IMR-90 (cell line): Measurements from ENCODE around the gene ZNF581. TPM values are rescaled to one million over a fixed set of nuclear protein-coding genes. Genes with fewer than 3 reads are reported as not detected.
A peak's percentile ranks its signal among the peaks of the same experiment; 100 is the strongest.

ENCODE experiments used
- ATAC-seq: fragments of 200-7000 bp; cut with Tn5 transposase; 2 replicates; pipeline ENCODE4 v1.9.1; 2020; ENCODE audit warnings: low read depth, mild to moderate bottlenecking, moderate library complexity
- BruUV-seq: library from RNA; stranded (reverse); fragments of 400-500 nt; replicated peaks from 2 replicates; lab custom pipeline; 2021; lab: Mats Ljungman, UMichigan
- CTCF ChIA-PET: fragments of 300-600 bp; formaldehyde crosslinking; extraction: SDS; loops from one replicate; lab custom pipeline; 2021; ENCODE audit warnings: antibody characterized with exemption; lab: Yijun Ruan, JAX
- POLR2A ChIA-PET: fragments of 300-600 bp; sonication (Branson Sonifier 250); formaldehyde crosslinking; loops from one replicate; lab custom pipeline; 2022; ENCODE audit warnings: antibody characterized with exemption; ENCODE audit not compliant: unreplicated experiment; lab: Charles Lee
- DNase-seq: peaks from one replicate; pipeline ENCODE4 v3.0.0; 2013
- H2AFZ ChIP-seq: replicated peaks from 2 replicates; pipeline ENCODE3; 2013; ENCODE audit warnings: low read length, mild to moderate bottlenecking; ENCODE audit not compliant: poor library complexity
- H2AK5ac ChIP-seq: 2 replicates; pipeline ENCODE4 v1.6.1; 2013; ENCODE audit warnings: low read depth, low read length, inconsistent platforms
- H2AK9ac ChIP-seq: replicated peaks from 2 replicates; pipeline ENCODE3; 2013; ENCODE audit warnings: mild to moderate bottlenecking, low read depth, low read length, moderate library complexity; ENCODE audit not compliant: poor library complexity
- H2BK120ac ChIP-seq: 2 replicates; pipeline ENCODE4 v1.6.1; 2013; ENCODE audit warnings: low read depth, low read length, inconsistent platforms
- H2BK15ac ChIP-seq: 3 replicates; pipeline ENCODE4 v1.6.1; 2013; ENCODE audit warnings: low read depth, low read length, inconsistent platforms
- H2BK20ac ChIP-seq: 2 replicates; pipeline ENCODE4 v1.6.1; 2013; ENCODE audit warnings: low read depth, mild to moderate bottlenecking, inconsistent platforms, low read length, moderate library complexity
- H2BK5ac ChIP-seq: 2 replicates; pipeline ENCODE4 v1.6.1; 2013; ENCODE audit warnings: mild to moderate bottlenecking, low read depth, low read length, inconsistent platforms; ENCODE audit not compliant: poor library complexity, severe bottlenecking
- H3K14ac ChIP-seq: replicated peaks from 2 replicates; pipeline ENCODE4 v1.6.1; 2013; ENCODE audit warnings: low read depth, low read length, inconsistent platforms
- H3K18ac ChIP-seq: 2 replicates; pipeline ENCODE4 v1.6.1; 2013; ENCODE audit warnings: low read depth, low read length, control low read depth
- H3K23ac ChIP-seq: 2 replicates; pipeline ENCODE4 v1.6.1; 2013; ENCODE audit warnings: low read depth, low read length, inconsistent platforms
- H3K27ac ChIP-seq: 2 replicates; pipeline ENCODE4 v1.5.1; 2013; ENCODE audit warnings: mild to moderate bottlenecking, control low read depth, low read length; ENCODE audit not compliant: insufficient read depth
- H3K27me3 ChIP-seq: 2 replicates; pipeline ENCODE4 v1.6.1; 2013; ENCODE audit warnings: low read length; ENCODE audit not compliant: control insufficient read depth, insufficient read depth
- H3K36me3 ChIP-seq: 2 replicates; pipeline ENCODE4 v1.6.1; 2013; ENCODE audit warnings: low read length, mixed read lengths; ENCODE audit not compliant: control insufficient read depth, insufficient read depth
- H3K4ac ChIP-seq: 2 replicates; pipeline ENCODE4 v1.6.1; 2013; ENCODE audit warnings: low read depth, low read length, inconsistent platforms
- H3K4me1 ChIP-seq: 2 replicates; pipeline ENCODE4 v1.6.1; 2013; ENCODE audit warnings: low read length, mixed read lengths; ENCODE audit not compliant: control insufficient read depth, insufficient read depth
- H3K4me2 ChIP-seq: 2 replicates; pipeline ENCODE4 v1.6.1; 2013; ENCODE audit warnings: low read depth, mild to moderate bottlenecking, control low read depth, low read length, moderate library complexity
- H3K4me3 ChIP-seq: 2 replicates; pipeline ENCODE4 v1.5.1; 2013; ENCODE audit warnings: low read depth, mild to moderate bottlenecking, control low read depth, low read length, moderate library complexity; ENCODE audit not compliant: insufficient read depth
- H3K56ac ChIP-seq: 2 replicates; pipeline ENCODE4 v1.6.1; 2013; ENCODE audit warnings: low read length, inconsistent platforms; ENCODE audit not compliant: insufficient read depth; ENCODE audit errors: extremely low read depth
- H3K79me1 ChIP-seq, 2 experiments: 2 replicates each; pipeline ENCODE4 v1.6.1; 2013; ENCODE audit warnings: low read length in 2 of 2, inconsistent platforms in 1 of 2, low read depth in 1 of 2
- H3K9ac ChIP-seq: 2 replicates; pipeline ENCODE4 v1.6.1; 2013; ENCODE audit warnings: low read depth, low read length, control low read depth
- H3K9me1 ChIP-seq: 2 replicates; pipeline ENCODE4 v1.6.1; 2013; ENCODE audit warnings: low read length, inconsistent platforms; ENCODE audit not compliant: insufficient read depth
- H3K9me3 ChIP-seq: 2 replicates; pipeline ENCODE4 v1.6.1; 2013; ENCODE audit warnings: low read length; ENCODE audit not compliant: control insufficient read depth, insufficient read depth
- H4K20me1 ChIP-seq: 2 replicates; pipeline ENCODE4 v1.6.1; 2013; ENCODE audit warnings: low read length, inconsistent platforms; ENCODE audit not compliant: insufficient read depth
- H4K5ac ChIP-seq: 2 replicates; pipeline ENCODE4 v1.6.1; 2013; ENCODE audit warnings: mild to moderate bottlenecking, low read depth, low read length, control low read depth
- H4K8ac ChIP-seq, 2 experiments: 2 replicates each; pipeline ENCODE4 v1.6.1; 2013; ENCODE audit warnings: low read depth in 2 of 2, low read length in 2 of 2, control low read depth in 1 of 2, inconsistent platforms in 1 of 2
- H4K91ac ChIP-seq: 2 replicates; pipeline ENCODE4 v1.6.1; 2013; ENCODE audit warnings: low read depth, low read length, inconsistent platforms; ENCODE audit not compliant: insufficient read depth
- BHLHE40 ChIP-seq: fragments of 150-350 bp; IDR thresholded peaks from 2 replicates; pipeline ENCODE4 v1.6.1; 2016; ENCODE audit warnings: mild to moderate bottlenecking, low read depth, low read length
- CEBPB ChIP-seq: IDR thresholded peaks from 2 replicates; pipeline ENCODE4 v1.6.1; 2012; ENCODE audit warnings: low read depth, low read length, improper control_type of control experiment
- CHD1 ChIP-seq: IDR thresholded peaks from 2 replicates; pipeline ENCODE4 v1.6.1; 2012; ENCODE audit warnings: low read depth, low read length, improper control_type of control experiment
- ELK1 ChIP-seq: fragments of 150-350 bp; IDR thresholded peaks from 2 replicates; pipeline ENCODE4 v1.6.1; 2016; ENCODE audit warnings: low read depth, mild to moderate bottlenecking, low read length, moderate library complexity, borderline replicate concordance
- FOS ChIP-seq: fragments of 150-350 bp; IDR thresholded peaks from 2 replicates; pipeline ENCODE4 v1.6.1; 2016; ENCODE audit warnings: low read depth, low read length
- MAFK ChIP-seq: IDR thresholded peaks from 2 replicates; pipeline ENCODE4 v1.6.1; 2012; ENCODE audit warnings: low read depth, low read length, improper control_type of control experiment
- MAZ ChIP-seq: IDR thresholded peaks from 2 replicates; pipeline ENCODE4 v1.6.1; 2012; ENCODE audit warnings: low read depth, mild to moderate bottlenecking, low read length, improper control_type of control experiment, moderate library complexity, borderline replicate concordance
- MXI1 ChIP-seq: IDR thresholded peaks from 2 replicates; pipeline ENCODE4 v1.6.1; 2012; ENCODE audit warnings: low read depth, mild to moderate bottlenecking, low read length, moderate library complexity, borderline replicate concordance
- NFE2L2 ChIP-seq: fragments of 150-350 bp; IDR thresholded peaks from 2 replicates; pipeline ENCODE4 v1.6.1; 2016; ENCODE audit warnings: low read depth, mild to moderate bottlenecking, low read length
- POLR2A ChIP-seq: IDR thresholded peaks from 2 replicates; pipeline ENCODE4 v1.6.1; 2012; ENCODE audit warnings: mild to moderate bottlenecking, low read depth, low read length
- RAD21 ChIP-seq: IDR thresholded peaks from 2 replicates; pipeline ENCODE4 v1.6.1; 2012; ENCODE audit warnings: low read length, improper control_type of control experiment
- RCOR1 ChIP-seq: IDR thresholded peaks from 2 replicates; pipeline ENCODE4 v1.6.1; 2012; ENCODE audit warnings: mild to moderate bottlenecking, low read length, improper control_type of control experiment; ENCODE audit not compliant: insufficient replicate concordance
- RFX5 ChIP-seq: IDR thresholded peaks from 2 replicates; pipeline ENCODE4 v1.8.0; 2012; ENCODE audit warnings: low read depth, mild to moderate bottlenecking, low read length, moderate library complexity
- SMC3 ChIP-seq: fragments of 150-350 bp; IDR thresholded peaks from 2 replicates; pipeline ENCODE4 v1.6.1; 2016; ENCODE audit warnings: low read depth, mild to moderate bottlenecking, antibody characterized with exemption, low read length, moderate library complexity
- USF2 ChIP-seq: fragments of 150-350 bp; IDR thresholded peaks from 2 replicates; pipeline ENCODE4 v1.6.1; 2017; ENCODE audit warnings: mild to moderate bottlenecking, antibody characterized with exemption, low read length, low read depth
- WGBS, 2 experiments: methylation state at CpG; one replicate each; pipeline versions ENCODE4 v1.1.5 to v1.1.7; 2013; ENCODE audit warnings: missing lambda C conversion rate in 2 of 2; ENCODE audit not compliant: insufficient read length in 1 of 2; ENCODE audit errors: extremely low coverage in 2 of 2; 5-methylcytosine and 5-hydroxymethylcytosine counted together
- dilution Hi-C: fragments of 300-500 bp; cut with HindIII; formaldehyde crosslinking; loops from one replicate; pipeline ENCODE4 v1.14.3; 2018; ENCODE audit warnings: low sequenced_read_pairs; ENCODE audit not compliant: unreplicated experiment
- in situ Hi-C: fragments of 300-500 bp; cut with MboI; formaldehyde crosslinking; loops from 3 replicates; pipeline ENCODE4 v1.14.3; 2019; ENCODE audit warnings: low sequenced_read_pairs, inconsistent platforms, mixed read lengths
- intact Hi-C: fragments of 100-400 bp; cut with micrococcal nuclease; formaldehyde crosslinking; loops from 2 replicates; pipeline ENCODE4 v1.10.0; 2022
- polyA plus RNA-seq, 3 experiments: library from polyadenylated mRNA; depleted of rRNA; stranded (reverse); fragments of >200 nt; gene quantifications; 2 replicates each; pipeline ENCODE4 v1.2.3, GENCODE V29; 2012; ENCODE audit warnings: low replicate concordance in 1 of 3
- total RNA-seq: library from RNA; depleted of rRNA; stranded (reverse); fragments of >200 nt; gene quantifications from 2 replicates; pipeline ENCODE4 v1.2.3, GENCODE V29; 2012

Gene ZNF581
- total and polyA plus RNA-seq, 2 of the 4 experiments (the other 2 are of a cell fraction) = 9.7 to 21.9 TPM

GRCh38 chr19:55670280-55671053, 27.0 kb downstream of the ZNF581 start:
- CTCF ChIA-PET = no interaction called here
- no peak overlapping the region for H4K8ac ChIP-seq
- H2BK20ac ChIP-seq = no peak overlapping the region
- H3K27me3 ChIP-seq = no peaks in the 10 kb centered on the region
- peaks cover 76% of the 10 kb centered on the region for H4K20me1 ChIP-seq
- no peak overlapping the region for H4K91ac ChIP-seq
- no peak overlapping the region for H3K4me3 ChIP-seq
- H3K4me2 ChIP-seq = no peak overlapping the region
- no peak overlapping the region for H3K23ac ChIP-seq
- H3K56ac ChIP-seq = no peak overlapping the region
- no peak overlapping the region for H2BK120ac ChIP-seq
- H2AFZ ChIP-seq = peak overlapping the region; percentile 38
- DNase-seq (peak; percentile 20), ATAC-seq (no peak)
- H3K27ac ChIP-seq = no peak overlapping the region
- no peak overlapping the region for H4K5ac ChIP-seq
- H3K36me3 ChIP-seq = peaks cover 53% of the 10 kb centered on the region
- BruUV-seq = no TSS peak
- H3K18ac ChIP-seq = no peak overlapping the region
- POLR2A ChIA-PET = no interaction called here
- dilution Hi-C loops = no loop called here
- no peaks in the 10 kb centered on the region for H3K9me1 ChIP-seq
- 0 out of 2 replicates have a peak, but pooled peaks cover 2% of the 10 kb centered on the region for H3K4me1 ChIP-seq
- H2BK5ac ChIP-seq = no peak overlapping the region
- H2AK5ac ChIP-seq = no peak overlapping the region
- no peak overlapping the region for H3K4ac ChIP-seq
- no peak overlapping the region for H2BK15ac ChIP-seq
- H3K9ac ChIP-seq = no peak overlapping the region
- no peaks in the 10 kb centered on the region for H3K9me3 ChIP-seq
- peaks cover 20 to 54% of the 10 kb centered on the region in 2 experiments for H3K79me1 ChIP-seq
- in situ Hi-C loops = loop anchor here (25.0 kb wide), 2 partner anchors 1208 to 1533 kb away; partner anchors contain the start of genes CDC42EP5, CNOT3 and LENG9
- WGBS, 2 experiments = 75% methylated on average over 16 of the region's 23 CpGs; no CpG with 5 or more reads in 1 of the 2 experiments
- peak overlapping the region; percentile 7 for H2AK9ac ChIP-seq
- intact Hi-C loops = no loop called here
- no peak overlapping the region for H3K14ac ChIP-seq
- TF ChIP-seq NFE2L2 (no peak), USF2 (no peak), BHLHE40 (no peak), SMC3 (no peak), RAD21 (no peak), MXI1 (no peak), RCOR1 (no peak), CEBPB (no peak), MAZ (no peak), ELK1 (no peak), MAFK (no peak), CHD1 (no peak), FOS (no peak), RFX5 (no peak), POLR2A (no peak)
